ENCODE measurements around the gene PTPRD.
"Not testable (repeated sequence)": the region's sequence is repeated elsewhere in the genome, so short reads cannot be mapped to it uniquely, and the experiment has no call there.

The PTPRD gene

DNA sequence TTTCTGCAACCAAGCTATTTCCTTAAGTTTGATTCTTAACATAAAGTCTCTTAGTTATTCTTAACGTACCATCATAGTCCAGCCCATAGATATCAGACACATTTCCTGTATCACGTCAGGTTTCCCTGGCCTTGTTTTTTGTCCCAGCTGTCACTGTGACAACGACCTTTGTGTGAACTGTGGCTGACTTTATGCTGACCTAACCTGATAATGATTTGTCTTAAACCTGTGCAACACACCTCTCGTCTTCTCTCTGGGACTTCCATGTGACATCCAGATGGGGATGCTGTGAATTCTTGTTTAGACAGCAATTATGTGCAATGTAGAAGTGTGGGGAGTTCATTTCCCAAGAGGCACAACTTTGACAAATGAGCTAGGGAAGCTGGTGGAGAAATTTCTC is 662.8 kb downstream of the PTPRD start:
- no peak for DNase-seq

DNA sequence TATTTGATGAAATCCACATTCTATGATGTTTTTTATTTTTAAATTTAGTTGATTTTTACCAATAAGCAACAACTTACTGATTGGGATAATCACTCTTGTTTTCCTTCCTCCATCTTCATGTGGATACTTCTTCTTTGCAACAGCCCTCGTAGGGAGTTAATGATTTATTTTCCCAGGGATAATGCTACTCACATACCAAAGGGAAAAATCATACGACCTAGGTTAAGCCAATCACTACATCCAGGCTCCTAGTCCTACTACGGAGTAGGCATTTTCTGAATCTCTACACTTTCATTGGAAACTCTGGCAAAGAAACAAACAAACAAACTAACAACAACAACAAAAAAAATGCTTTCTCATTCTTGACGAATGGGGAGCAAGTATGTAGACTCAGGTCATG is 663.4 kb downstream of the PTPRD start:
- no peak for DNase-seq

- no peak for DNase-seq
Measured at GRCh38 chr9:9945966-9946365, 666.8 kb downstream of the PTPRD start.

DNA sequence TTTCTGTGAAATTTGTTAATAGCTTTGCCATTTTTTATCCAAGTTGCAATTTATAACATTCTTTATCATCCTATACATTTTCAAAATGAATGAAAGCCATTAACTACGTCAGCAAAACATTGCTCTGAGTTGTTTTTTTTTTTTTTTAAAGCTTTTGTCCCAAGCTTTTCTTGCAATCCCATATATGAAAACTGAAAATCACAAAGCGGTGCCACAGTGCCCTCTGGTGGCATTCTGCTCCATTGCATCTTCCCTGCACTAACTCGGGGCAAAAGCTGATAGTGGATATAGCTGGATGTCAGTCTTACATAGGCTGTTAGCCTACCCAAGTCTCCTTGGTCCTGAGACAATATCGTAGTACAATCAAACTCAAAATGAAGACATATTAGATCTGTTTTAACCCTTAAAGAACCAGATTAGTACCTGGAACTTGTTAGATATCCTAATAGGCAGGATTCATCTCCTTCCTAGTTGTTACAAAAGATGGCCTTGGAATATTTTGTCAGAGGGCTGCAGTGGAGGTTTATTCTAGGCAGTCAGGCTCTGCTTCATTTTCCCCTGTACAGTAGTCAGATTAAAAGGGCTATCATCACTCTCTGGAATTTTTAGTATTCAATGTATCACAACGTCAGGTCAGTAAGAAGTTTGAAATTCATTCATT is 669.9 kb downstream of the PTPRD start:
- peak; percentile 56 for DNase-seq

DNA sequence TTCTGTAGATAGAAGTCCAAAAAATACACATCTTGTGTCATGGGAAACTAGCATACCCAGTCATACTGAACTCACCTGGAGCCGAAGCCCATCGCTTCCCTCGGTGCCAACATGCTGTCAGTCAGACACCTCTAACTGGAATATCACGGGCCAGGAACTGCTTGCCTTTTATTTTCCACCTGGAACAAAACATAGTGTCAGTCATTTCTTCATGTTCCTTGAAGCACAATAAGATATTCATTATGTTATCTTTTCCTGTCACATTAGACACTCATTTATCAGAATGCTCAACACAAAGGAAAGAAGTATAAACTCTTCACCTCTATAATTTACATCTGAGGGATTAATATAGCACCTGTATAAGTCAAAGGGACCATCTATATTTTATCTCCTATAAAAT is 674.4 kb downstream of the PTPRD start:
- no peak for DNase-seq

DNA sequence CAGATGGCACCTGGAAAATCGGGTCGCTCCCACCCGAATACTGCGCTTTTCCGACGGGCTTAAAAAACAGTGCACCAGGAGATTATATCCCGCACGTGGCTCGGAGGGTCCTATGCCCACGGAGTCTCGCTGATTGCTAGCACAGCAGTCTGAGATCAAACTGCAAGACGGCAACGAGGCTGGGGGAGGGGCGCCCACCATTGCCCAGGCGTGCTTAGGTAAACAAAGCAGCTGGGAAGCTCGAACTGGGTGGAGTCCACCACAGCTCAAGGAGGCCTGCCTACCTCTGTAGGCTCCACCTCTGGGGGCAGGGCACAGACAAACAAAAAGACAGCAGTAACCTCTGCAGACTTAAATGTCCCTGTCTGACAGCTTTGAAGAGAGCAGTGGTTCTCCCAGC is 681.3 kb downstream of the PTPRD start:
- DNase-seq, result not testable (repeated sequence)

GRCh38 chr9:9924376-9924775 is 688.4 kb downstream of the PTPRD start:
- no peak for DNase-seq

DNA sequence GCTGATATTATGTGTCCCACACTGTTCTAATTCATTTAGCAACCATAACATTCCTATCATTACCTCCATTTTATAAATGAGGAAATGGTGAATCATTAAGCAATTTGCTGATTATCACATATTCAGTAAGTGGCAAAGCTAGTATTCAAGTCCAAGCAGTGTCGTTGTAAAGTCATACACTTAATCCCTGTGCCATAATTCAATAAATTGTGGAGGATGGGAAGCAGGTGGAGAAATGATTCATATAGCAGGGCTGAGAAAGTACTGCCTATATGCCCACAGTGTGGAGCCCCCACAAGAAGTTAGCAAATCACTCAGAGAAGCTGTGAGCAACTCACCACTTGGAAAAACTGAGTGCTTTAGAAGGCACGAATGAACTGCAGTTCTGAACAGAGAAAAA is 691.0 kb downstream of the PTPRD start:
- no peak for DNase-seq

GRCh38 chr9:9920425-9921060 is 692.3 kb downstream of the PTPRD start:
- DNase-seq, result no peak

GRCh38 chr9:9919174-9919775 is 693.5 kb downstream of the PTPRD start:
- DNase-seq, result no peak

DNA sequence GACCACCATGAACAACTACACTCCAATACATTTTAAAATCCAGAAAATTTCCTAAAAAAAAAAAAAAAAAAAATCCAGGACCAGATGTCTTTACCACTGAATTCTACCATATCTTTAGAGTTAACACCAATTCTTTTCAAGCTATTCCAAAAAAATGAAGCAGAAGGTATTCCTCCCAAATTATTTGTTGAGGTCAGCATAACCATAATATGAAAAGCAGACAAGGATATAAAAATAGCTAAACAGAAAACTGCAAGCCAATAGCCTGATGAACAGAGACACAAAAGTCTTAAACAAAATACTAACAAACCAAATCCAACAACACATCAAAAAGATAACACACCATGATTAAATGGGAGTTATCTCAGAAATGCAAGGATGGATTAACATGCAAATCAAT is 695.4 kb downstream of the PTPRD start:
- no peak for DNase-seq

DNA sequence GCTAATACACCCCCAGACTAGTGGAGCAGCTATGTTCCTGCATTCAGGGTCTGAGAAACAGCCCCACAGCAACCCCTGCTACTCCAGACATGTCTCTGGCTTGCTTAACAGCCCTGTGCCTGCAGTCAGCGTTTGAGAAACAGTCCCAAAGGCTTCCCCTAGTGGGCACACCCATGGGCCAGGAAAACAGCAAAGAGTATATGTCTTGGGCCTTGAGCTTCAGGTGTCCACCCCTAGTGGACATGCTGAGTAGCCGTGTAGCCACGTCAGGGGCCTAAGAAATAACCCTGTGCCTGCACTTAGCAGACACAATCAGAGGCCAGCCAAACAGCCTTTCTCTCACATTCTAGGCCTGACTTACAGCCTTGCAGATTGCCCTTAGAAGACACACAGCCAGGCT is 698.6 kb downstream of the PTPRD start:
- no peak for DNase-seq

DNA sequence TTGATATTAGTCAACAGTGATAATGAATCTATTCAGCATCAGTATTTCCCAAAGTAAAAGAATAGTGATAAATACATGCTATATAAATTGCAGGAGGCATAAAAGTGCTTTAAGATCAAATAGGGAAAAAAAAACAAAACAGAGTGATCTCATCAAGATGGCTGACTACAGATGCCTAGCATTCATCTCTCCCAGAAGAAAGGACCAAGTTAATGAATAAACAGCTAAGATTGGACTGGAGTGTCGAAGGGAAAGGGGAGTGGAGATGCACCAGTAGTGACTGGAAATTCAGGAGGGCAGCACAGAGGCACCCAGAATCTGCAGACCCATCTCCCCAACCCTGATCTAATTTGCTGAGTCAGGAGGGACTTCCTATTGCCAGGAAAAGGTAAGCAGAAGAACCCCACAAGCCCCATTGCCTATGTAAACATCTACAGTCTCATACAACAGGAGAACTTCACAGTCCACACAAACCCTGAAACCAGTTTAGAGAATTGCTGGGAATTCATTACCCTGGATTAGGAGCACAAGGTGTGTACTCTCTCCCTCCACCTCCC is 699.4 kb downstream of the PTPRD start:
- no peak for DNase-seq

DNA sequence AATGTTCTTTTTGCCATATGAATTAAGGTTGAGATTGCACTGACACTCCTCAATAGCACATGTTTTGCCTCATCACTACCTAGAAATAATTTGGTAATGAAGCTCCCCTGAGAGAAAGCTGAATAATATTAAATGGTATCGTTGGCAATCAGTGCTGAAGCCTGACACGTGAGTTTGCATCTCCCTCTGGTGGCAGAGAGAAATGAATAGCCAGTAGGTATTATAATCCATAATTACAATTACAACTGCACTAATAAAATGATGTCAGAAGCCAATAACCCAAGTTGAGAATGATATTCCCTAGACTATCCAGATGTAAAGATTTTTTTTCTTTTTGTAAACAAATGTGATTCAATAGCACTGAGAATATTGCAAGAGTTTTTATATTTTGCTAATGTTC is 700.3 kb downstream of the PTPRD start:
- no peak for DNase-seq

DNA sequence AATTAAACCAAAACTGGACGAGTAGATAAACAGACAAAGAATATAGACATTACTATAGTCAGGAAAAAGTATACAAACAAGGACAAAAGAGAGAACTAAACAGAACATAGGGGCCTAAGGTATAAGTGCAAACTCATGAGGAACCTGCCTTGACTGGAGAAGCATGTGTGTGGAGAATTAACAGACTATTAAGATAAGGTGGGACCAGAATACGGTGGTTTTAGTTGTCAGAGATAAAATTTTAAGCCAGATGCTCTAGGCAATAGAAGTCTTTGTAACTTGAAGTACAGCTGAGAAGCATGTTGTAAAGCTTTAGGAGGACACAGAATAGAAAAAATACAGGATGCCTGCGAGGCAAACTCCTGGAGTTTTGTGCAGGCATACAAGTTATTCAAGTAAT is 707.1 kb downstream of the PTPRD start:
- DNase-seq, result no peak

DNA sequence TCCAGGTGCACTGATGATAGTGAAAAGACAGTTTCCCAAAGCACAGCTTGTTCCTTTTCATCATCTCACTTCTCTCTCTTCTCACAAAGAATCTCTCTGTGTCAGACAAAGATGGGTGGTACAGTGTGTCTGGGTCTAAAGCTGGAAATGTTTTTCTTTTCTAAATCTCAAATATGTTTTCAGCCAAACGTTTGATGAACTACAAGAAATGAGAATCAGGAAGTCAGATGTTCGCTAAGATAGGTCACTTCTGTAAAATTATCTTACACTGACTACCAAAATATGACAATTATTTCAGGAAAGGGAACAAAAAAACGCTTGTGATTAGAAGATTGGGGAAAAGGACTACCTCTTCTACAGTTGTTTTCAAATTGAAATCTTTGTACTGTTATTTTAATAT is 708.8 kb downstream of the PTPRD start:
- DNase-seq, result no peak

DNA sequence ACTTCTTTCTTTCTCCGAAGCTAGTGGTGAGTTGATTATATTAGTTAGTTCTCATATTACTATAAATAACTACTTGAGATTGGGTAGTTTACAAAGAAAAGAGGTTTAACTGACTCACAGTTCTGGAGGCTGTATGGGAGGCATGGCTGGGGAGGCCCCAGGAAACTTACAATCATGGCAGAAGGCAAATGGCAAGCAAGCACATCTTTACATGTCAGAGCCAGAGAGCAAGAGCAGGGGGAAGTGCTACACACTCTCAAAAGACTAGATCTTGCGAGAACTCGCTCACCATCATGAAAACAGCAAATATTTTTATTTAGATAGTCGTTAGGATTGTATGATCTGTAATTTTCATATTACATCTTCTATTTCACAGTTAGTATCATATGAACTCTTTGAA is 711.2 kb downstream of the PTPRD start:
- DNase-seq, result no peak

DNA sequence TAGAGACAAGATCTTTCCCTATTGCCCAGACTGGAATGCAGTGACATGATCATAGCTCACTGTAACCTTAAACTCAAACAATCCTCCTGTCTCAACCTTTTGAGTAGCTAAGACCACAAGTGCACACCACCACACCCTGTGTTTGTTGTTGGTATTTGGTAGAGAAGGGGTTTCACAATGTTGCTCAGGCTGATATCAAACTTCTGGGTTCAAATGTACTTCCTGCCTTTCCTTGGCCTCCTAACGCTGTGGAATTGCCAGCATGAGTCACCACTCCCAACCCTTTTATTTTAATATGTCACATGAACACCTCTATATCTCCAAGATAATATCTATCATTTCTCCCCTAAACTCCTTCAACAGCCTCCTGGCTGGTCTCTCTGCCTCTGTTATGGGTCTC is 719.0 kb downstream of the PTPRD start:
- DNase-seq, result no peak

DNA sequence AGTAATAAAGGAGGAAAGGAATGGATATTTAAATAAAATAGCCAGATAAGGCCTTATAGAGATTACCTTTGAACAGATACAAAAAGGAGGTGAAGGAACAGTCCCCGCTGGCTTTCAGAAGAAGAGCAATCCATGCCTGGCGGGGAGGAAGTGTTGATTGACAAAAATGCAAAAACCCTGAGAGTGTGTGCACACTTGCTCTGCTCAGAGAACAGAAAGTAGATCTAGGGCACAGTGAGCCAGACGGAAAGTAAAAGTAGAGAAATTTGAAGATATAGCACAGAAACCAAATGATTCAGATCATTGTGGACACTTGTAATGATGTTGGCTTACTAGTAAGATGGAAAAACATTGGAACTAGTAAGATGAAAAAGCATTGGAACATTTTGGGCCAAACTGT is 720.6 kb downstream of the PTPRD start:
- DNase-seq, result no peak

- no peak for DNase-seq
Measured at GRCh38 chr9:9881692-9882091, 731.1 kb downstream of the PTPRD start.

DNA sequence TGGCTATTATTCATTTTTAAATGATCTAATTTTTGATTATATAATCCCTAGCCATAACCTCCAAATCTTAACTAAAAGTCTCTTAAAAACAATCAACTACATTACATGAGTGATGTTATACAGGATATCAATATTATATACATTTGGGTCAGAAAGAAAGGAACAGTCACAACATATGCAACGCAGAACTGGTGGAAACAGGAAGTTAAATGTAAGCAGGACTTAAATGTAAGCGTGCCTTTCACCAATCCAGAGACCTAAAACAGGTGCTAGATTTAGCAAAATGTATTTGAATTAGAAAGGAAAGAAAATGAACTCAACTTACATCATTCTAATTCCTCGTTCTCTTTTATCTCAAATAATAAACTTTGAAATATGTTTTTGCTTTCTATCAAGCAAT is 738.5 kb downstream of the PTPRD start:
- no peak for DNase-seq

DNA sequence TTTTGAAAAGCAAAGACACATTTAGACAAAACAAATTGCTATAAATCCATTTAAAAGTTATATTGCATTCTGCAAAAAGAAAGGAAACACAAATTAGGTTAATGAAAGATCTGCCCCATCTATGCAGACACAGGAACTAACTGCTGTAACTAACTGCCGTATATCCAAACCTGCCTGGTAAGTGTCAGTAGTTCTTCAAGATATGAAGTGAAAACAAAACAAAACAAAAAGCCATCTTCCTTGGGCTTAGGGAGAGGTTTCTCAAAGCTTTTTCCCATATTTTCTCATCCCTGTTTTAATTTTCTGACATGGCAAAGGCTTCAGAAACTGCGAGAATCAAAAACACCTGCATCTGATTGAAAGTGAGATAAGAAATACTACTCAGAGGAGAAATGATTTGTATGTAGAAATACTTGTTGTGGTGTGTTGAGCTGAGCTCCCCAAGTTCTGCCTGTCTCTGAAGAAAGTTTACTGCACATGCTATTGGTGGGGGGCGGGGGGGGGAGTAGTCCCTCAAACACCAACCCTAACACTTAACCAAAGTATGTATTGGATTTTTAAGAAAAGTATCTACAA is 750.5 kb downstream of the PTPRD start:
- DNase-seq, result no peak

DNA sequence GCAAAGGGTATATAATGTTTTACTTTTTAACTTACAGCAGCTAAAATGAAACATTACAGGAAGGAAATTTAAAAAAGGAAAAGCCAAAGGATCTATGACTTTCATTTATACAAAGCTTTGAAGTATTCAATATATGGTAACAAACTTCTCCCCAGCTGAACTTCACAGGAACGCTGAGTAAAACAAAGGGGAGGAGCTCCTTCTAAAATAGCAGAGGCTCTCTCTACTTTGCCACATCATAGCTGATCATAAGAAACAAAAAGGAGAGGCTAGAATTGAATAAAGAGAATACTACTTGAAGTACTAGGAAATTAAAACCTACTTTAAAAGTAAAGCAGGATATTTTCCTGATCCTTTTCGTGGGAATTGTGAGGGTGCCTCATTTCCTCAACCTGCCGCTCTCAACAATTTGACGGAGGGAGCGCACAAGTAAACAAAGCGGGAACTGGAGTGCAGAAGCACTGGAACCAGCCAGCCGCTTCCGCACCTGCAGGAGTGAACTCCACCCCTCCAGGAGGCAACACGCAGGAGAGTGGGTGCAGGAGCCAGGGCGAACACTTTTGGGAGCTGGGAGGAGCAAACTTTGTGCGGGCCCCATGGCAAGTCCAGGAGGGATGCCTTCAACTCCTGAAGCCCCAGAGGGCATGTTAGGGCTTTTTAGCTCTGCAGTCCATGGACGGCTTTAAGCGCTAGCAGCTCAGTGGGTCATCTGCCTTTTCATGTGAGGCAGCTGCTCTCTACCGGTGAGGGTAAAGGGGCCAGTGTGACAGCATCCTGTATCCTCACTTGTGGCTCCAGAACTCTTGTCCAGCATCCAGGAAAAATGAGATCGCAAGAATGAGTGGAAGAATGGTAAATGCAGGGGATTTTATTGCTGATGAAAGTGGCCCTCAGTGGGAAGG is 757.4 kb downstream of the PTPRD start:
- no peak for DNase-seq
